K562 (cell line): Measurements from ENCODE around the gene ADORA2A.

Source experiments
- ATF1 ChIP-seq, 2 experiments: fragments of 450-650 bp in 1 of 2; IDR thresholded peaks; 2 replicates each; pipeline ENCODE4 v1.6.1; 2016; ENCODE audit warnings: missing compliant biosample characterization in 1 of 2, missing genetic modification characterization in 1 of 2
- HDAC3 ChIP-seq: fragments of 450-650 bp; IDR thresholded peaks from 2 replicates; pipeline ENCODE4 v1.6.1; 2018; ENCODE audit warnings: borderline replicate concordance, mild to moderate bottlenecking, moderate library complexity; ENCODE audit not compliant: partially characterized antibody
- JUN ChIP-seq, 2 experiments: sonication (generic) in 1 of 2; formaldehyde crosslinking in 1 of 2; IDR thresholded peaks; 2 replicates each; pipeline versions ENCODE4 v1.6.1 to v1.8.0; 2012 to 2022; ENCODE audit warnings: borderline replicate concordance in 2 of 2, mild to moderate bottlenecking in 2 of 2, improper control_type of control experiment in 1 of 2, low read depth in 1 of 2, low read length in 1 of 2, missing genetic modification reagents in 1 of 2

- no peak for TF ChIP-seq HDAC3
- TF ChIP-seq ATF1 (CRISPR knock-in tag; IDR thresholded peaks at IDR 0.05), result no peak
- TF ChIP-seq ATF1 (tag; IDR thresholded peaks at IDR 0.05), result no peak
- no peak for TF ChIP-seq JUN (IDR thresholded peaks at IDR 0.05; ENCODE audit: borderline replicate concordance, low read depth, low read length)
- TF ChIP-seq JUN (CRISPR knock-in tag; IDR thresholded peaks at IDR 0.05; ENCODE audit: borderline replicate concordance), result no peak
Measured at GRCh38 chr22:24431309-24432034, 4.1 kb downstream of the ADORA2A start.
